ENCODE data around the gene AIG1.
"Not testable (repeated sequence)": the region's sequence is repeated elsewhere in the genome, so short reads cannot be mapped to it uniquely, and the experiment has no call there.

The AIG1 gene

DNA sequence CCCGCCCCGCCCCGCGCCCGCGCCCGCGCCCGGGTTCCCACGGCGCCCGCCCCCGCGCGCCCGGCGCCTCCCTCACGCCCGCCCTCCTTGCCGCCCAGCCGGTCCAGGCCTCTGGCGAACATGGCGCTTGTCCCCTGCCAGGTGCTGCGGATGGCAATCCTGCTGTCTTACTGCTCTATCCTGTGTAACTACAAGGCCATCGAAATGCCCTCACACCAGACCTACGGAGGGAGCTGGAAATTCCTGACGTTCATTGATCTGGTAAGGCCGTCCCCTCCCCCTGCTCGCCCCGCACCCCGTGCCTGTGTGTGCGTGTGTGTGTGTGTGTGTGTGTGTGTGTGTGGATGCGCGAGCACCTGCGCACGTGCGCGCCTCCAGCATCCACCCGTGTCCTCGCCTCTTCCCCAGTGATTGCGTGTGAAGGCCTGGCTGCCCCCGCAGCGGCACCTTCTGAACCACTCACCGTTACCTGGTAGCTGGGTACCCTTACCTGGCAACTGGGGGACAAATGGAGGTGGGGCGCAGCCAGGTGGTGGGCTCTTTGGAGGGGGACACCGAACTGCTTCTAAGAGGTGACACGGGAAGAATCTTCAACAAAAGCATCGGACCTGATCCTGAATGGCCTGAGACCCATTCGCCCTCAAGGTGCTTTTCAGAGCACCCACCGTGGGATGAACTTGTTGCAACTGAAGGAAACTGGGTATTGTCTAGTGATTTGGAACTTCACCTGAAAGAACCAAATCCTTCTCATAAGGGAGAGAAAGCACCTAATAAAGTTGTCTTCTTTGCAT lies at the start of gene AIG1:
AIG1 (plus strand) TSS at position 84 of the 791 bp plus-strand sequence; CDS start at position 121, 37 bp downstream.
- DNase-seq: peak; percentile 59

GRCh38 chr6:143014764-143015163 lies 45.9 kb upstream of the AIG1 start:
- no peak for DNase-seq

- DNase-seq: no peak
Observed at GRCh38 chr6:143015300-143015706, 45.4 kb upstream of the AIG1 start.

- no peak for DNase-seq
Observed at GRCh38 chr6:143018955-143019354, 41.7 kb upstream of the AIG1 start.

GRCh38 chr6:143020862-143021261 lies 39.8 kb upstream of the AIG1 start:
- DNase-seq: not testable (repeated sequence)

DNA sequence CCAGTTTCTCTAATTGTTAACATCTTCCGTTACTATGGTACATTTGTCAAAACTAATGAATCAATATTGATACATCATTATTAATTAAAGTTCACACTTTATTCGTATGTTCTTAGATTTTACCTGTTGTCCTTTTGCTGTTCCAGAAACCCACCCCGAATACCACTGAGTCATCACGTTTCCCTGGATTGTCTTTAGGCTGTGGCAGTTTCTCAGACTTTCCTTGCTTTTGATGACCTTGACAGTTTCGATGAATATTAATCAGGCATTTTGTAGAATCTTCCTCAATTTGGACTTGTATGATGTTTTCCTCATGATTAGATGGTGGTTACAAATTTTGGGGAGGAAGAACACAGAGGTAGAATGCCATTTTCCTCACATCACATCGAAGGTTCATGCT lies 39.1 kb upstream of the AIG1 start:
- no peak for DNase-seq

- DNase-seq: no peak
Observed at GRCh38 chr6:143022587-143022986, 38.1 kb upstream of the AIG1 start.

- DNase-seq: no peak
Observed at GRCh38 chr6:143023695-143024094, 37.0 kb upstream of the AIG1 start.

DNA sequence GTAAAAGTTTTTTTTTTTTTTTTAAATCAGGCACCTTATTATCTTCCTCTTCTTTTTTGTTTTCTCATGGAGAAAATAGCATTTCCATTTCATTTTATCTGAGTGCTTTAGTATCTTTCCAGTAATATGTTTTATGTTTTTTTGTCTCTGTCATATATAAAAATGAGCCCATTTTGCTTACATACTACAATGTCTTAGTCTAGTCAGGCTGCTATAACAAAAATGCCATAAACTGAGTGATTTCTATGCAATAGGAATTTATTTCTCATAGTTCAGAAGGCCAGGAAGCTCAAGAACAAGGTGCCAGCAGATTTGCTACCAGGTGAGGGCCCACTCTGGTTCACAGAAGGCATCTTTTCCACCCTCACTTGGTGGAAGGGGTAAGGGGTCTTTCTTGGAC lies 35.7 kb upstream of the AIG1 start:
- no peak for DNase-seq

DNA sequence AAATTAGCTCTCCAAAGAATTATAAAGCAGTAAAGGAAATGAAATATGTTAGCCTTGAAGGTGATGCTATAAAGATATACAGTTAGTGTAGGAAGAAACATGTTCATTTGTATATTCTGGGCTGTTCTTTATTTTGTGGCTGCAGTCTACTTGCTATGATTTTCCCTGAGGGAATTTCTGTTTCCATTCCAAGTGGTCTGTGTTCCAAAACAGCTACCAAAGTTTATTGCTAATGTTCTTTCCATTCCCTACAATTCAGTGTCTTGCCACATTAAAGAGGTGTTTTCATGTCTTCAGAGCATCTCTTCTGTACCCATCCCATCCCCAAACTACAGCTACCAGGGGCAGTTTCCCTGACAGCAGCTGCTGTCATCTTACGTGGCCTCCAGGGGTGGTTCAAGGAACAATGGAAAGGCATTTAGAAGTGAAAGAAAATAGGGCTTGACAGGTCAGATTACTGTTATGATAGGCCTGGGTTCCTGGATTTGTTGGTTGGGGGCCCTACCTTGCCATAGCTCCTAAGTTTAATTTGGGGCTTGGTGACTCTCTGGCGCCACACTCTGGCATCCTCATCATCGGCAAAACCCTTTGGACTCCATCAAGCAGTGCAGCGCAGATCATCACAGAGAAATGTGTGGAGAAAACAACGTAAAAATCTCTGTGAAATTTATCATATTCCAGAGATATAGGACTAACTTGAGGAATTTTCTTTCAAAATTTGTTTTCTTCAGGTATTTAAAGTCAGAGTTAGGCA lies 33.8 kb upstream of the AIG1 start:
- peak; percentile 46 for DNase-seq

DNA sequence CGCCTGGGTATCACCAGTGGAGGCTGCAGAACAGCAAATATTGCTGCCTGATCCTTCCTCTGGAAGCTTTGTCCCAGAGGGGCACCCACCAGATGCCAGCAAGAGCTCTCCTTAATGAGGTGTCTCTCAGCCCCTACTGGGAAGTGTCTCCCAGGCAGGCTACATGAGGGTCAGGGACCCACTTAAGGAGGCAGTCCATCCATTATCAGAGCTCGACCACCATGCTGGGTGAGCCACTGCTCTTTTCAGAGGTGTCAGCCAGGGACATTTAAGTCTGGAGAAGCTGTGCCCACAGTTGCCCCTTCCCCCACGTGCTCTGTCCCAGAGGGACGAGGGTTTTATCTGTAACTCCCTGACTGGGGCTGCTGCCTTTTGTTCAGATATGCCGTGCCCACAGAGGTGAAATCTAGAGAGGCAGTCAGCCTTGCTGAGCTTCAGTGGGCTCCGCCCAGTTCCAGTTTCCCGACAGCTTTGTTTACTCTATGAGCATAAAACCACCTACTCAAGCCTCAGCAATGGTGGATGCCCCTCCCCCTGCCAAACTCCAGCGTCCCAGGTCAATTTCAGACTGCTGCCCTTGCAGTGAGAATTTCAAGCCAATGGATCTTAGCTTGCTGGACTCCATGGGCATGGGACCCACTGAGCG lies 25.9 kb upstream of the AIG1 start:
- DNase-seq: no peak

DNA sequence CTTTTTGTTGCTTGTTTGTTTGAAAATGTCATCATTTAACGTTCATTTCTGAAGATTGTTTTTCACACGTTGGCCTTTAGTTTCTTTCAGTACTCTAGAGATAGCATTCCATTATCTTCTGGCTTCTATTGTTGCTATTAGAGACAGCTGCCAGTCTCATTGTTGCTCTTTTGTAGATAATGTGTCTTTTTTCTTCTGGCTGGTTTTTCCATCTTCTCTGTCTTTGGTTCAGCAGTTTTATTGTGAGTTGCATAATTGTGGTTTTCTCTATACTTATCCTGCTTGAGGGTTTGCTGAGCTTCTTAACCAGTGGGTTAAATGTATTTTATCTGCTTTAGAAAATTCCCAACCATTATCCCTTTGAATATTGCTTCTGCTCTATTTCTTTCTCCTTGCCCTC lies 23.2 kb upstream of the AIG1 start:
- DNase-seq: no peak

DNA sequence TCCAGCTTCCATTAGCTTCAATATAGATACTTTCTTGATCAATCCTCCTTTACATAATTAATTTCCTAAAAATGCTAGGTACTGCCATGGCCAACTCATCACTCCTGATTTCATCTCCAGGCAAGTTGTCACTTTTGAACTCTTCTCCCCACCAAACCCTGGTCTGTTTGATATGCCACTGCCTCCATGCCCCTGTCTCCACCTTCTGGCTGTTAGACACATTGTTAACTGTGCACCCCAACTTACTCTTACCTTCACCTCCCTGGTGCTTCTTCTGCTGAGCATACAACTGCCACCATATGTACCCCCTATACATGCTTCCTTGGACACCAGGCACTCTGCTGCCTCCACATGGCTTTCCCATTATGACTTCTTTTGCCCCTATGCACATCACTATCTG lies 21.9 kb upstream of the AIG1 start:
- no peak for DNase-seq

GRCh38 chr6:143039548-143039947 lies 21.1 kb upstream of the AIG1 start:
- no peak for DNase-seq

DNA sequence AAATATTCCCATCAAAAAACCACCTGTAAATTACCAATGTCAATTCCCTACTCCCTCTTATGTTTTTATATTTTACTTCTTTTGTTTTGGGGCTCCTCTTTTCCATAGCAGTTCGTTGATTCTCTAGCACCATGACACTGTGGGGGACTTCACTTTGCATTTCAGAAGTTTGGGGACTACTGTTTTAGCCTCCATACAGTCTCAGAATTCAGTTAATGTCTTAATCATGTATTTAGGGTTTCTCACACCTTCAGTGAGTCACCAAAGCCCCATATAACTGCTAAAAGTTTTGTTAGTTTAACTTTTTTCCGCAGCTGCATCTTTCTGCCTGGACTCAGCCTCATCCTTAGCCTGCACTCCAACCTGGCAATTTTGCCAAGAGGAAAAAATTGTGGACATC lies 20.7 kb upstream of the AIG1 start:
- no peak for DNase-seq

DNA sequence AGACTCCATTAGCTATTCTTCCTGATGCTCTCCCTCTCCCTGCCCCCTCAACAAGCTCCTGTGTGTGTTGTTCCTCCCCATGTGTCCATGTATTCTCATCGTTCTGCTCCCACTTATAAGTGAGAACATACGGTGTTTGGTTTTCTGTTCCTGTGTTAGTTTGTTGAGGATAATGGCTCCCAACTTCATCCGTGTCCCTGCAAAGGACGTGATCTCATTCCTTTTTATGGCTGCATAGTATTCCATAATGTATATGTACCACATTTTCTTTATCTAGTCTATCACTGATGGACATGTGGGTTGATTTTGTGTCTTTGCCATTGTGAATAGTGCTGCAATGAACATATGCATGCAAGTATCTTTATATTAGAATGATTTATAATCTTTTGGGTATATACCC lies 16.3 kb upstream of the AIG1 start:
- DNase-seq: not testable (repeated sequence)

GRCh38 chr6:143049611-143050010 lies 11.1 kb upstream of the AIG1 start:
- no peak for DNase-seq

DNA sequence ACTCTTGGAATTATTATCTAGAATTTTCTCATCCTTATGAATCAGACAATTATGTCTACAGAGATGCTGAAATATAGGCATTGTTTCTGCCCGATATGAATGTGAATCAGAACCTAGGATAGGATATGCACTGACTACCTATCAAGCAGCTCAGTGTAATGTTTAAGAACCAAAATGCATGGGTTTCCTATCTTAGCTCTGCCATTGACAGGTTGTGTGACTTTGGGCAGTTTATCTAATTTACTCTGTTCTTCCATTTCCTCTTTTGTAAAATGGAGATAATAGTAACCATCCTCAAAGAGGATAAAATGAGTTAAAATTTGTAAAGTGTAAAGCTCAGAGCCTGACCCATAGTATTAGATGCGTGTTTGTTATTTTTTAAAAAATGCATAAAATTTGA lies 10.2 kb upstream of the AIG1 start:
- no peak for DNase-seq

- no peak for DNase-seq
Observed at GRCh38 chr6:143052282-143052681, 8.4 kb upstream of the AIG1 start.

- DNase-seq: no peak
Observed at GRCh38 chr6:143053856-143054255, 6.8 kb upstream of the AIG1 start.

DNA sequence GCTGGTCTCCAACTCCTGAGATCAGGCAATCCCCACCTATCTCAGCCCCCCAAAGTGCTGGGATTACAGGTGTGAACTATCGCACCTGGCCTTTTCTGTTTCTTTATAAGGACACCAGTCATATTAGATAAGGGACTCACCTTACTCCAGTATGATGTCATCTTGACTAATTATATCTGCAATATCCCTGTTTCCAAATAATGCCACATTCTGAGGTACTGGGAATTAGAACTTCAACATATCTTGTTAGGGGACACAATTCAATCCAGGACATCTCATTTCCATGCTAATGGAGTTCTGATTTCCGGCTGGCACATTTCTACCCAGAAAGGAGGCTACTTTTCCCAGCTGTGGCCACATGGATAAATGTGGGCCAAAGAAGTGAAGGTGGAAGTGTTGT lies 6.4 kb upstream of the AIG1 start:
- DNase-seq: no peak

- no peak for DNase-seq
Observed at GRCh38 chr6:143055213-143055612, 5.5 kb upstream of the AIG1 start.

- no peak for DNase-seq
Observed at GRCh38 chr6:143055891-143056290, 4.8 kb upstream of the AIG1 start.

GRCh38 chr6:143058987-143059386 lies 1.7 kb upstream of the AIG1 start:
- no peak for DNase-seq

All from activated CD4-positive, alpha-beta T cell treated with anti-CD3 and anti-CD28 coated beads, Interleukin-2, amount 50 U/mL, for 1 hour (primary cell).